Panc1 (cell line): ENCODE data around the gene PDHA1. TPM values are rescaled to one million over a fixed set of nuclear protein-coding genes. Genes with fewer than 3 reads are reported as not detected.

Source experiments
- ATAC-seq: fragments of 200-7000 bp; cut with Tn5 transposase; 2 replicates; pipeline ENCODE4 v1.9.1; 2020; ENCODE audit warnings: mild to moderate bottlenecking, moderate library complexity
- BruUV-seq: library from RNA; stranded (reverse); fragments of 400-500 nt; replicated peaks from 2 replicates; lab custom pipeline; 2021; lab: Mats Ljungman, UMichigan
- CTCF ChIA-PET: fragments of 300-600 bp; sonication (Branson Sonifier 250); formaldehyde crosslinking; loops from one replicate; lab custom pipeline; 2022; ENCODE audit warnings: antibody characterized with exemption; lab: Charles Lee
- POLR2A ChIA-PET: fragments of 300-600 bp; sonication (Branson Sonifier 250); formaldehyde crosslinking; loops from one replicate; lab custom pipeline; 2022; ENCODE audit warnings: antibody characterized with exemption; lab: Charles Lee
- DNase-seq: peaks from one replicate; pipeline ENCODE4 v3.0.0-alpha.2; 2010; ENCODE audit warnings: low read depth, low spot score
- H3K27ac ChIP-seq: 2 replicates; pipeline ENCODE4 v1.5.1; 2011; ENCODE audit warnings: mild to moderate bottlenecking, low read length, inconsistent platforms
- H3K27me3 ChIP-seq: fragments of 200-500 bp; sonication (Bioruptor generic); 2 replicates; pipeline ENCODE4 v1.6.0; 2014; ENCODE audit warnings: low read length, inconsistent platforms; ENCODE audit not compliant: control insufficient read depth, insufficient read depth
- H3K36me3 ChIP-seq: fragments of 200-500 bp; sonication (Bioruptor generic); 2 replicates; pipeline ENCODE4 v1.5.1; 2014; ENCODE audit warnings: inconsistent platforms, mild to moderate bottlenecking, low read length, moderate library complexity; ENCODE audit not compliant: control insufficient read depth, insufficient read depth
- H3K4me1 ChIP-seq: 2 replicates; pipeline ENCODE4 v1.5.1; 2011; ENCODE audit warnings: inconsistent platforms, mild to moderate bottlenecking, low read length, moderate library complexity; ENCODE audit not compliant: control insufficient read depth, insufficient read depth
- H3K4me3 ChIP-seq, 2 experiments: 2 replicates each; pipeline ENCODE4 v1.5.1; 2011 to 2012; ENCODE audit warnings: low read depth in 2 of 2, low read length in 2 of 2, mild to moderate bottlenecking in 2 of 2, inconsistent platforms in 1 of 2, moderate library complexity in 1 of 2
- H3K9me3 ChIP-seq: fragments of 200-500 bp; sonication (Bioruptor generic); 2 replicates; pipeline ENCODE4 v1.5.1; 2014; ENCODE audit warnings: low read depth, mild to moderate bottlenecking, inconsistent platforms, low read length, moderate library complexity; ENCODE audit not compliant: control insufficient read depth, insufficient read depth
- POLR2AphosphoS5 ChIP-seq: IDR thresholded peaks from 2 replicates; pipeline ENCODE4 v1.6.1; 2012; ENCODE audit warnings: mild to moderate bottlenecking, low read depth, low read length, moderate library complexity
- SIN3A ChIP-seq: IDR thresholded peaks from 2 replicates; pipeline ENCODE4 v1.6.1; 2012; ENCODE audit warnings: low read depth, mild to moderate bottlenecking, low read length, moderate library complexity, borderline replicate concordance; ENCODE audit not compliant: insufficient read depth
- TCF7L2 ChIP-seq: IDR thresholded peaks from 2 replicates; pipeline ENCODE4 v1.6.1; 2011; ENCODE audit warnings: mild to moderate bottlenecking, low read depth, low read length, inconsistent platforms
- in situ Hi-C: cut with HindIII; loops from 2 replicates; pipeline ENCODE4 v1.10.0; 2016; ENCODE audit warnings: low sequenced_read_pairs, low pct_unique_long_range_greater_than_20kb
- intact Hi-C: fragments of 100-400 bp; cut with micrococcal nuclease; formaldehyde crosslinking; loops from one replicate; pipeline ENCODE4 v1.10.0; 2022; ENCODE audit not compliant: unreplicated experiment
- total RNA-seq: library from RNA; stranded (reverse); gene quantifications from one replicate; pipeline ENCODE4 v1.2.1, GENCODE V29; 2021; ENCODE audit not compliant: unreplicated experiment
- TF ChIP-seq, protein P1 (sequence below), 2 experiments: IDR thresholded peaks; 2 replicates each; pipeline ENCODE4 v1.6.1; 2011 to 2012; ENCODE audit warnings: low read depth in 2 of 2, control low read depth in 1 of 2, low read length in 1 of 2, mild to moderate bottlenecking in 1 of 2, moderate library complexity in 1 of 2; ENCODE audit not compliant: insufficient read depth in 1 of 2
- TF ChIP-seq, protein P2 (sequence below): fragments of 450-650 bp; IDR thresholded peaks from 2 replicates; pipeline ENCODE4 v1.5.1; 2017; ENCODE audit warnings: mild to moderate bottlenecking

The PDHA1 gene
- total RNA-seq, 1 experiment from 2014 or later = 149 TPM

DNA sequence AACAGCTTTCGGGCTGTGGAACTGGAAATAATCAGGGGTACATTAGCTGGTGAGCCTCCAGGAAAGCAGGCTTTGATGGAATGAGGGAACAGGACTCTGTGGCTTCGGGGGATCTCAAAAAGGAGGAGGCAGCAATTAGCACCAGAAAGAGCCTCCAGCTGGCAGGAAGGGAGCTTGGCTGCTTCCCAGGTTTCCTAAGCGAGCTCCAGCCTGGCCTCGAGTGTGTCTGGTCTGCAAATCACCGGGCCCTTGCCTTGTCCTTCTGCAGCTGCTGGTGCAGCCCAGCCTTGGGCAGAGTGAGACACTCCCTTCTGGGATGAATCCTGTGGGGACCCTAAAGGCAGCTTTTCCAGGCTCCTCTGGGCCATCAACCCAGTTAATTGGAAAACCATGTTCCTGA lies 10.7 kb upstream of the PDHA1 start:
- H3K4me3 ChIP-seq = no peak overlapping the region
- in situ Hi-C loops (no loop called here), intact Hi-C loops (no loop called here)
- no peaks in the 10 kb centered on the region for H3K36me3 ChIP-seq
- ATAC-seq (no peak), DNase-seq (no peak)
- H3K9me3 ChIP-seq = no peaks in the 10 kb centered on the region
- POLR2A ChIA-PET = no interaction called here
- no peaks in the 10 kb centered on the region for H3K27me3 ChIP-seq
- no peak for TF ChIP-seq POLR2AphosphoS5
- no peak for TF ChIP-seq TCF7L2
- TF ChIP-seq, protein P1, sequence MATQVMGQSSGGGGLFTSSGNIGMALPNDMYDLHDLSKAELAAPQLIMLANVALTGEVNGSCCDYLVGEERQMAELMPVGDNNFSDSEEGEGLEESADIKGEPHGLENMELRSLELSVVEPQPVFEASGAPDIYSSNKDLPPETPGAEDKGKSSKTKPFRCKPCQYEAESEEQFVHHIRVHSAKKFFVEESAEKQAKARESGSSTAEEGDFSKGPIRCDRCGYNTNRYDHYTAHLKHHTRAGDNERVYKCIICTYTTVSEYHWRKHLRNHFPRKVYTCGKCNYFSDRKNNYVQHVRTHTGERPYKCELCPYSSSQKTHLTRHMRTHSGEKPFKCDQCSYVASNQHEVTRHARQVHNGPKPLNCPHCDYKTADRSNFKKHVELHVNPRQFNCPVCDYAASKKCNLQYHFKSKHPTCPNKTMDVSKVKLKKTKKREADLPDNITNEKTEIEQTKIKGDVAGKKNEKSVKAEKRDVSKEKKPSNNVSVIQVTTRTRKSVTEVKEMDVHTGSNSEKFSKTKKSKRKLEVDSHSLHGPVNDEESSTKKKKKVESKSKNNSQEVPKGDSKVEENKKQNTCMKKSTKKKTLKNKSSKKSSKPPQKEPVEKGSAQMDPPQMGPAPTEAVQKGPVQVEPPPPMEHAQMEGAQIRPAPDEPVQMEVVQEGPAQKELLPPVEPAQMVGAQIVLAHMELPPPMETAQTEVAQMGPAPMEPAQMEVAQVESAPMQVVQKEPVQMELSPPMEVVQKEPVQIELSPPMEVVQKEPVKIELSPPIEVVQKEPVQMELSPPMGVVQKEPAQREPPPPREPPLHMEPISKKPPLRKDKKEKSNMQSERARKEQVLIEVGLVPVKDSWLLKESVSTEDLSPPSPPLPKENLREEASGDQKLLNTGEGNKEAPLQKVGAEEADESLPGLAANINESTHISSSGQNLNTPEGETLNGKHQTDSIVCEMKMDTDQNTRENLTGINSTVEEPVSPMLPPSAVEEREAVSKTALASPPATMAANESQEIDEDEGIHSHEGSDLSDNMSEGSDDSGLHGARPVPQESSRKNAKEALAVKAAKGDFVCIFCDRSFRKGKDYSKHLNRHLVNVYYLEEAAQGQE (IDR thresholded peaks at IDR 0.05; ENCODE audit: insufficient read depth in 1 of 2, low read depth in 2 of 2, low read length in 1 of 2) = no peak
- TF ChIP-seq, protein P2, sequence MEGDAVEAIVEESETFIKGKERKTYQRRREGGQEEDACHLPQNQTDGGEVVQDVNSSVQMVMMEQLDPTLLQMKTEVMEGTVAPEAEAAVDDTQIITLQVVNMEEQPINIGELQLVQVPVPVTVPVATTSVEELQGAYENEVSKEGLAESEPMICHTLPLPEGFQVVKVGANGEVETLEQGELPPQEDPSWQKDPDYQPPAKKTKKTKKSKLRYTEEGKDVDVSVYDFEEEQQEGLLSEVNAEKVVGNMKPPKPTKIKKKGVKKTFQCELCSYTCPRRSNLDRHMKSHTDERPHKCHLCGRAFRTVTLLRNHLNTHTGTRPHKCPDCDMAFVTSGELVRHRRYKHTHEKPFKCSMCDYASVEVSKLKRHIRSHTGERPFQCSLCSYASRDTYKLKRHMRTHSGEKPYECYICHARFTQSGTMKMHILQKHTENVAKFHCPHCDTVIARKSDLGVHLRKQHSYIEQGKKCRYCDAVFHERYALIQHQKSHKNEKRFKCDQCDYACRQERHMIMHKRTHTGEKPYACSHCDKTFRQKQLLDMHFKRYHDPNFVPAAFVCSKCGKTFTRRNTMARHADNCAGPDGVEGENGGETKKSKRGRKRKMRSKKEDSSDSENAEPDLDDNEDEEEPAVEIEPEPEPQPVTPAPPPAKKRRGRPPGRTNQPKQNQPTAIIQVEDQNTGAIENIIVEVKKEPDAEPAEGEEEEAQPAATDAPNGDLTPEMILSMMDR = no peak
- TF ChIP-seq SIN3A = no peak
- no peak overlapping the region for H3K27ac ChIP-seq
- CTCF ChIA-PET = interaction anchor here (0.6 to 1.5 kb wide), 2 partner anchors 9 to 316 kb away, joined by 3 to 4 read pairs; no protein-coding TSS in a partner anchor
- no peaks in the 10 kb centered on the region for H3K4me1 ChIP-seq
- no TSS peak for BruUV-seq

DNA sequence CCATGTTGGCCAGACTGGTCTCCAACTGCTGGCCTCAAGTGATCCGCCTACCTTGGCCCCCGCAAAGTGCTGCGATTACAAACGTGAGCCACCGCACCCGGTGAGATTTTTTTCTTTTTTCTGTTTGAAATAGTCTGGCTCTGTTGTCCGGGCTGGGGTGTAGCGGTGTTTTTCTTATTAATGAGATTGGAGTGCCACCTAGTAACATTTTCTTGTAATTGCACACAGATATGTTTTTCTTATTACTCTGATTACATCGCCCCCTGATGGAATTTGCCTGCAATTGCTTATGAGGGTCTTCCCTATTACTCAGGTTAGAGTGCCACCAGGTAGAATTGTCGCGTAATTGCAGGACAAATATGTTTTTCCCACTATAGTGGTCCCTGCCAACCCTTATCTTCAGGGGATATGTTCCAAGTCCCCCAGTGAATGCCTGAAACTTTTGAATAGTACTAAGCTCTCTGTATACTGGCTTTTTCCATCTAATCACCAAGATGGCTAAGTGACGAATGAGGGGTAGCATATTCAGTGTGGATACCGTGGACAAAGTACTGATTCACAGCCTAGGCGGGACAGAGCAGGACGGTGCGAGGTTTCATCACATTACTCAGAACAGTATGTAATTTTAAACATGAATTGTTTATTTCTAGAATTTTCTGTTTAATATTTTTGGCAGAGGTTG lies 8.6 kb upstream of the PDHA1 start:
- DNase-seq = no peak
- H3K4me1 ChIP-seq = no peaks in the 10 kb centered on the region
- no peaks in the 10 kb centered on the region for H3K36me3 ChIP-seq
- in situ Hi-C loops = no loop called here
- TF ChIP-seq, protein P1 (IDR thresholded peaks at IDR 0.05; ENCODE audit: insufficient read depth in 1 of 2, low read depth in 2 of 2, low read length in 1 of 2) = no peak
- TF ChIP-seq, protein P2 = peak; percentile 56
- ChIA-PET POLR2A (no interaction called here), CTCF (no interaction called here)
- H3K9me3 ChIP-seq = no peaks in the 10 kb centered on the region
- H3K27me3 ChIP-seq = no peaks in the 10 kb centered on the region
- BruUV-seq = no TSS peak
- no peak overlapping the region for H3K4me3 ChIP-seq
- H3K27ac ChIP-seq = no peak overlapping the region
- intact Hi-C loops = loop anchor here (1.0 to 2.0 kb wide), 2 partner anchors 318 to 944 kb away; no protein-coding TSS in a partner anchor
- no peak for ATAC-seq
